GM19239 (cell line): ENCODE measurements around the gene PGLYRP4.
"Not testable (repeated sequence)": the region's sequence is repeated elsewhere in the genome, so short reads cannot be mapped to it uniquely, and the experiment has no call there.

ENCODE experiments used
- DNase-seq: peaks from one replicate; pipeline ENCODE4 v3.0.0; 2011; ENCODE audit warnings: low spot score; ENCODE audit not compliant: insufficient read length
- FAIRE-seq: peaks from 2 replicates; lab custom pipeline; 2011; peaks lifted over from hg19 to GRCh38; lab: Jason Lieb, UNC

The PGLYRP4 gene

DNA sequence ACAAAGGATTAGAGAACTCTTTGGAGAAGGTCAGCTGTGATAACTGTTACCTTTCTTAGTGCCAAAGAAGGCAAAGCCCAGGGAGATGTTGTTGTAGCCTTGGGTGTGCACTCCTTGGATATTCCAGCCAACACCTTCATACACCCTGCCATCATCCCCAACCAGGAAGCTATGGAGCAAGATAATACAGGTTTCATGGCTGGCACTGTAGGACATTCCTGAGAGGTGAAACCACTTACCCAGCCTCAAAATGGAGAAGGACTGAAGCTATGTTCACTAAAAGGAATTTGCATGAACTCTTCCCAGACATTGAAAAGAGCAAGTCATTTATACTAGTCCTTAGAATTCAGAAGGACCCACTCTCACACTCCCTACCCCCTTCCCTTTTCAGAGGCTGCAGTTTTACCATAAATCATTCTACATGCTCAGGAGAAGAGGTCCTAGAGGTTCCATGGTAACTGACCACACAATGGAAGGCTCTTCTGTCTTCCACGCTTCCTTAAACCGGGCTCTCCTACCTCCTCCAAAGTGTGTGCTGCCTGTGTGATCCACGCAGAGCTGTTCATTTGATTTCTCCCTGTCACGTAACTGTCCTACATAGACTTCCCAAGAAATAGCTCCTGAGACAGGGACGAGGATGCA is 5.5 kb downstream of the PGLYRP4 start:
- DNase-seq = no peak
- FAIRE-seq = no peak

GRCh38 chr1:153342178-153342577 is 6.5 kb downstream of the PGLYRP4 start:
- DNase-seq = no peak
- FAIRE-seq = no peak

- FAIRE-seq (no peak), DNase-seq (no peak)
Observed at GRCh38 chr1:153341431-153341934, 7.2 kb downstream of the PGLYRP4 start.

DNA sequence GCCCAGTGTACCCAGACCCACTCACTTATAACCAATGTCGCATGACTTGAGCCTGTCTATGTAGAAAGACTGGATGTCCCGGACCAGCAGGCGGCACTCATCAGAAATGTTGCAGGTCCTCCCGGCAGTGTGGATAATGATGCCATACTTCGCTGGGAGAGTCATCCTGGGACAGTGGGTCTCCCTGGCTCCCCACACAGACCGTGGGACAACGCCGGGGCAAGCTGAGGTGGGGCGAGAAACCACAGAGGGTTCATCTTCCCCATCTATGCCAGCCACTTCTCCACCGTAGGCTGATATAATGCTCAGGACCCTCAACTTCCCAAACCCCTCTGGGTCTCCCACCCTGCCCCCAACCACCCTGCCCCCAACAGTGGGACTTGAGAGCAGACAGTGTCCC is 8.3 kb downstream of the PGLYRP4 start:
- DNase-seq (no peak), FAIRE-seq (no peak)

DNA sequence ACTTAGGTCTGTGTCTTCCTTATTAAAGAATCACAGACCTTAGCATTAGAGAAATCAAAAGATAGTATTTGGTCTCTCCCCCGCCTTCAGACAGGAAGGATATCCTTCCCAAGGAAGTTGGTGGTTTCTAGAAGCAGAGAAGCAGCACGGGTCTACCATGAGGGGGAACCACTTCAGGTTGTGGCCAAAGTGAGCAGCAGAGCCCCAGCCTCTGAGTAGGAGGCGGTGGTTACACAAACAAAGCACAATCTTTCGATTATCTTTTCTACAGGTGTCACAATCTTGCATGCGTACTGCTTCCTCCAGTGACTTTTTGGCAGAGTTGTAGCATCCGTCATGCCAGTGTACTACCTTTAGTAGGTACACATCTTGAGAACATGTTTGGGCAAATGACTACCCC is 8.8 kb downstream of the PGLYRP4 start:
- DNase-seq = no peak
- no peak for FAIRE-seq

DNA sequence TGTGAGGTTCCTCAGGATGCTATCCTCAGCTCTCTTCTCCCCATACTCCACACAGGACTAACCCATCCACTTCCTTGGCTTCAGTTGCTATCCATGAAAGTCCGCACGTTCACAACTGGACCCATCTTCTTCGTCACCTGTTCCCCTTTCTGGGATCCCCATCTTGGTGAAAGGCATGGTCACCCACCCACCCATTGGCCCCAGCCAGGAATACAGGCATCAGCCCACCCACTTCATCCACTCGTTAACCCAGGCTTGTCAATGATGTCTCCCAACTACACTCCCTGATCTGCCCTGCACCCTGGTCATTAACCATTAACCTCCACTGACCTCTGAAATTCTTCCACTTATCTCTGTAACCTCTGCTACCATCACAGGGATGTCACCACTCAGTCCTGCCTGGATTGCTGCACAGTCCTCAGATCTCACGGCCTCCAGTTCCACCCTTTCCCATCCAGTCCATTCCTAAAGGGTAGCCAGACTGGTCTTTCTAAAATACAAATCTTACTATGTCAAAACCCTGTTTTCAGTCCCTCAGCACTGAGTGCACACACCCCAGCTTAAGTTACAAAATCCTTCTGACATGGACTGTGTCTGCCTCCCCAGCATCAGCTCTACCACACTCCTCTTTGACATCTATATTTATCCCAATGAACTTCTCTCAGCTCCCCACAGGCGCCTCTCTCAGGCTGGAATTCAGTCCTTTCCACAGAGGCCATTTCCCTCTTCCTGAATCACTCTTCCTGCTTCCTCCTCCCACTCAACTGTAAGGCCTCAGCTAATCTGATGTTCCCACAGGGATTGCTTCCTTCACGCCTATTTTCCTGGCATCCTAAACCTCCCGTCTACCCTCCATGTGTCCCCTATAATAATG is 10.4 kb downstream of the PGLYRP4 start:
- FAIRE-seq (no peak), DNase-seq (no peak)

GRCh38 chr1:153336650-153337049 is 12.0 kb downstream of the PGLYRP4 start:
- FAIRE-seq (no peak), DNase-seq (no peak)

DNA sequence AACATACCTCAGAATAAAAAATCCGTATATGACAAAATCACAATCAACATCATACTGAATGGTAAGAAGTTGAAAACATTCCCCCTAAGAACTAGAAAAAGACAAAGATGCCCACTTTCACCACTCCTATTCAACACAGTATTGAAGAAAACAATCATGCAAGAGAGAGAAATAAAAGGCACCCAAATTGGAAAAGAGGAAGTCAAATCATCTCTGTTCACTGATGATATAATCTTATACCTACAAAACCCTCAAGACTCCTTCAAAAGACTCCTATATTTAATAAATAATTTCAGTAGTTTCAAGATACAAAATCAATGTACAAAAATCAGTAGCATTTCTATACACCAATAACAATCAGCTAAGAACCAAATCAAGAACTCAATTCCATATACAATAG is 14.7 kb downstream of the PGLYRP4 start:
- FAIRE-seq (no peak), DNase-seq (no peak)

- DNase-seq = no peak
- FAIRE-seq = no peak
Observed at GRCh38 chr1:153324912-153325311, 23.7 kb downstream of the PGLYRP4 start.

- FAIRE-seq = no peak
- no peak for DNase-seq
Observed at GRCh38 chr1:153322568-153322967, 26.1 kb downstream of the PGLYRP4 start.

DNA sequence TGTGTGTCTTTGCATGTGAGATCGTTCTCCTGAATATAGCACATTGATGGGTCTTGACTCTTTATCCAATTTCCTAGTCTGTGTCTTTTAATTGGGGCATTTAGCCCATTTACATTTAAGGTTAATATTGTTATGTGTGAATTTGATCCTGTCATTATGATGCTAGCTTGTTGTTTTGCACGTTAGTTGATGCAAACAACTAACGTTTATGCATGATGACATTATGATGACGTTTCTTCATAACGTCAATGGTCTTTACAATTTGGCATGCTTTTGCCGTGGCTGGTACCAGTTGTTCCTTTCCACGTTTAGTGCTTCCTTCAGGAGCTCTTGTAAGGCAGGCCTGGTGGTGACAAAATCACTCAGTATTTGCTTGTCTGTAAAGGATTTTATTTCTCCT is 30.5 kb downstream of the PGLYRP4 start:
- not testable (repeated sequence) for DNase-seq, FAIRE-seq

DNA sequence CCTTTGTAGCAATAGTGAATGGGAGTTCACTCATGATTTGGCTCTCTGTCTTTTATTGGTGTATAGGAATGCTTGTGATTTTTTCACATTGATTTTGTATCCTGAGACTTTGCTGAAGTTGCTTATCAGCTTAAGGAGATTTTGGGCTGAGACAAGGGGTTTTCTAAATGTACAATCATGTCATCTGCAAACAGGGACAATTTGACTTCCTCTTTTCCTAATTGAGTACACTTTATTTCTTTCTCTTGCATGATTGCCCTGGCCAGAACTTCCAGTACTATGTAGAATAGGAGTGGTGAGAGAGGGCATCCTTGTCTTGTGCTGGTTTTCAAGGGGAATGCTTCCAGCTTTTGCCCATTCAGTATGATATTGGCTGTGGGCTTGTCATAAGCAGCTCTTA is 32.6 kb downstream of the PGLYRP4 start:
- DNase-seq, FAIRE-seq: not testable (repeated sequence)

- DNase-seq, FAIRE-seq: not testable (repeated sequence)
Observed at GRCh38 chr1:153314388-153314787, 34.3 kb downstream of the PGLYRP4 start.

DNA sequence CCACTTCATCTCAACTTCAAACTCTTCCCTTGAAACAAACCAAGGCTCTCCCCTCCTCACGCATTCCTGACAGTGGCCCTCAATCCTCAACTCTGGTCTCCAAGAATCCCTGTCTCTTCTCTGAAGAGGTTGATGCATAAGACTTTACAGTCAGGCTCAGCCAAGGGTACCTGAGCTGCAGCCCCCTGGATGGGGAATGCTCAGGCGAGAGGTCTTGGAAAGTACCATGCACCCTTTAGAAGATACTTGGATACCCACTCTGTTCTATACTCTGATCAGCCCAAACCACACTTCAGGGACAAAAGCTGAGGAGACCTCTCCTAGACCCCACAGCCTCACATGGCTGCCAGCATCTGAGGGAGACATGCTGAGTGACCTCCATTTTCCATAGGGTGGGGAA is 35.4 kb downstream of the PGLYRP4 start:
- FAIRE-seq (no peak), DNase-seq (no peak)

DNA sequence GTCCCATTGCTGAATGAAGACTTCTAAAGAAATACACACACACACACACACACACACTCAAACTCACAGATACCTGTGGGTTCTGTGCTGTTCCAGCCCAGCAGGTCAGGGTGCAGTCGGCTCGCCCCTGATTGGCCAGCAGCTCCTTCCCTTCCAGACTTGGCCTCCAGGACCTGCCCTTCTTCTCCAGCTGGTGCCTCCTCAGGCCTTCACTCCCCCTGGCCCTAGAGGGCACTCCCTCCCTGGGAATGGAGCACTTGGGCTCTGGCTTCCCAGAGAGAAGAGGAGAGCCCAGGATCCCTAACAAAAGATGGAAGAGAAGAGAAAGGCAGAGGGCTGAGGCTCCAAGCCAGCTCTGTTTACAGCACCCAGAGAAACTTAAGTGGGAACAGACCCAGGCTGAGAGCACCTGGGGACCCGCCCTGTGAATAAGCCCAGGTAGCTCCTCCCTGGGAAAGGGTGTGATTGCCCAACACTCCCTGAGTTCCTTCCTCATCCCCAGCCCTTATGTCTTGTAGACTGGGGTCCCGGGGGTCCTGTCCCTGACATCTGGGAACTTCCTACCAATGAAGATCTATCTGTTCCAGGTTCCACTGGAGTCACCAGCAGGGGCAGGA is 36.0 kb downstream of the PGLYRP4 start, which contains the start of gene PGLYRP3:
Gene PGLYRP3, minus strand, starts transcription at position 383 of the 617 bp plus-strand sequence. CDS start 2,287 bp downstream, outside the sequence.
- DNase-seq (no peak), FAIRE-seq (no peak)

GRCh38 chr1:153310526-153310925 is 38.1 kb downstream of the PGLYRP4 start:
- FAIRE-seq (no peak), DNase-seq (no peak)

GRCh38 chr1:153309441-153309840 is 39.2 kb downstream of the PGLYRP4 start:
- no peak for FAIRE-seq
- DNase-seq = no peak

DNA sequence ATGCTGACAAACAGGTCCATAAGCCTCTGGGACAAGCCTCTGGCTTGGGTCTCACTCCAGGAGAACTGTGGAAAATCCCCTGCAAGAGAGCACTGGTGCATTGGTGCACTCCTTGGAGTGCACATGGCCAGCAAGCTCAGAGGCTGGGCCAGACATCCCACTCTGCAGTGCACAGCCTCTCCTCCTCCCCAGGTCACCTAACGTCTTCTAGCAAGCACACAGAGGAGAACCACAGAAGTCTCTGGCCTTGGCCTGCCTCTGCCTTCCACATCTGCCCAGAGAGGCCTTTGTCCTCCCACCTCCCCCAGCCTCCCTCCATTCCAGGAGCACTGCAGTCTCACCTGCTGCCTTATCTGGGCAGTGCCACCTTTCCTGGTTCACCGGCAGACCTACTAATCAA is 40.1 kb downstream of the PGLYRP4 start:
- DNase-seq (no peak), FAIRE-seq (no peak)

DNA sequence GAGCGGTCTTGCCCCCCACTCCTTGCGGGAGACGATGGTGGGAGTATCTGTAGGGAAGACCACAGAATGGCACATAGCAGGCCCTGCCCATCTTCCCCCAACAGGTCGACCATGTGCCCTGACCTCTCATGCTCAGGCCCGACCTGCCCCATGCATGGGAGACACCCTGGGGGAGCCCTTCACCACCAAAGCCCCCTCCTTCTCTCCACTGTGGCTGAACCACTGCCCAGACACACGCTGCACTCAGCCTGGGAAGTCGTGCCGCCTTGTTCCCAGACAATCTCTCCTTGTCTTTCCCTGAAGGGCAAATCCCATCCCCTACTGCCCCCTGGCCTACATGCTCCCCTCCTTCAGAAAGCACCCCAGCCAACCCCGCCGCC is 41.4 kb downstream of the PGLYRP4 start:
- DNase-seq (no peak), FAIRE-seq (no peak)

GRCh38 chr1:153306303-153307220 is 42.1 kb downstream of the PGLYRP4 start:
- no peak for FAIRE-seq
- DNase-seq = no peak
